ENCODE data around the gene SVBP.

Gene SVBP

GRCh38 chr1:42768172-42768571, 49.0 kb downstream of the SVBP start (continued):
- TF ChIP-seq BCL6B (tag by site-specific recombination; IDR thresholded peaks at IDR 0.05) (no peak), ZNF629 (tag by site-specific recombination; IDR thresholded peaks at IDR 0.05) (no peak), ZNF2 (tag by site-specific recombination; IDR thresholded peaks at IDR 0.05) (no peak), ZNF175 (tag by site-specific recombination; IDR thresholded peaks at IDR 0.05) (no peak), ZFP37 (tag by site-specific recombination; IDR thresholded peaks at IDR 0.05) (no peak), KLF7 (tag by site-specific recombination; IDR thresholded peaks at IDR 0.05; ENCODE audit: borderline replicate concordance) (no peak)

- POLR2A ChIA-PET: interaction anchor here (0.5 to 3.4 kb wide), 31 partner anchors 9 to 884 kb away, joined by 3 to 35 read pairs (median 6); partner anchors contain the start of genes CCDC30, ERMAP, PPIH and SLC2A1
- CTCF ChIA-PET: interaction anchor here (0.6 to 4.7 kb wide), 9 partner anchors 10 to 422 kb away, joined by 3 to 19 read pairs (median 4); no protein-coding TSS in a partner anchor
- Histone ChIP-seq H3K4me1 (ENCODE audit: control insufficient read depth, insufficient read depth, low read length) (no peaks in the 10 kb centered on the region), H3K27ac (ENCODE audit: extremely low read depth, low read depth, low read length) (peak overlapping the region; percentile 54; the same call in 1 of the 2 replicates), H3K4me3 (ENCODE audit: low read depth, low read length) (peak overlapping the region; percentile 100), H3K9me3 (ENCODE audit: control insufficient read depth, insufficient read depth, low read depth, low read length) (no peaks in the 10 kb centered on the region), H3K36me3 (ENCODE audit: control insufficient read depth in 2 of 2, insufficient read depth in 1 of 2, low read length in 2 of 2) (peaks cover 8% of the 10 kb centered on the region in 2 experiments; a peak in 2 of 3 replicates)
- TF ChIP-seq SP2 (tag by site-specific recombination; IDR thresholded peaks at IDR 0.05) (no peak), ZNF211 (tag by site-specific recombination; IDR thresholded peaks at IDR 0.05; ENCODE audit: low read depth) (no peak), OVOL3 (tag by site-specific recombination; IDR thresholded peaks at IDR 0.05) (no peak), ZNF184 (tag by site-specific recombination; IDR thresholded peaks at IDR 0.05) (no peak), ZNF404 (tag by site-specific recombination; IDR thresholded peaks at IDR 0.05) (no peak), ZNF48 (tag by site-specific recombination; IDR thresholded peaks at IDR 0.05) (no peak), ZXDB (tag by site-specific recombination; IDR thresholded peaks at IDR 0.05) (0 out of 2 replicates have a peak, but pooled peaks have one; percentile 10), SCRT1 (tag by site-specific recombination; IDR thresholded peaks at IDR 0.05; ENCODE audit: borderline replicate concordance) (no peak), ZNF660 (tag by site-specific recombination; IDR thresholded peaks at IDR 0.05) (0 out of 2 replicates have a peak, but pooled peaks have one; percentile 58), ZBTB26 (tag by site-specific recombination; optimal IDR thresholded peaks at IDR 0.05) (no peak), ZNF785 (tag by site-specific recombination; IDR thresholded peaks at IDR 0.05) (no peak), BCL11B (tag by site-specific recombination; IDR thresholded peaks at IDR 0.05; ENCODE audit: low read depth) (no peak), ZNF37A (tag by site-specific recombination; IDR thresholded peaks at IDR 0.05) (no peak), GLIS1 (tag by site-specific recombination; IDR thresholded peaks at IDR 0.05) (peak; percentile 40; the same call in 1 of the 2 replicates), ZNF571 (tag by site-specific recombination; IDR thresholded peaks at IDR 0.05) (no peak), ZNF423 (tag by site-specific recombination; IDR thresholded peaks at IDR 0.05) (0 out of 2 replicates have a peak, but pooled peaks have one; percentile 39), ZNF561 (tag by site-specific recombination; IDR thresholded peaks at IDR 0.05; ENCODE audit: borderline replicate concordance) (peak; percentile 65; the same call in 1 of the 2 replicates), ZNF140 (tag by site-specific recombination; IDR thresholded peaks at IDR 0.05) (no peak), KLF9 (tag by site-specific recombination; IDR thresholded peaks at IDR 0.05; ENCODE audit: low read depth) (peak; percentile 67), GFI1B (tag by site-specific recombination; IDR thresholded peaks at IDR 0.05) (no peak), HIC1 (tag by site-specific recombination; IDR thresholded peaks at IDR 0.05) (no peak), ZBTB17 (tag by site-specific recombination; IDR thresholded peaks at IDR 0.05) (no peak), KLF7 (tag by site-specific recombination; IDR thresholded peaks at IDR 0.05; ENCODE audit: borderline replicate concordance) (no peak), YY2 (tag by site-specific recombination; IDR thresholded peaks at IDR 0.05) (0 out of 2 replicates have a peak, but pooled peaks have one; percentile 64), ZNF830 (tag by site-specific recombination; IDR thresholded peaks at IDR 0.05; ENCODE audit: low read depth) (no peak), ZNF544 (tag by site-specific recombination; IDR thresholded peaks at IDR 0.05) (no peak), ZNF621 (tag by site-specific recombination; IDR thresholded peaks at IDR 0.05) (no peak), ZNF274 (IDR thresholded peaks at IDR 0.05; ENCODE audit: low read length) (no peak), ZNF274 (tag by site-specific recombination; IDR thresholded peaks at IDR 0.05; ENCODE audit: borderline replicate concordance) (no peak), ZEB2 (tag by site-specific recombination; IDR thresholded peaks at IDR 0.05) (no peak), ZNF302 (tag by site-specific recombination; IDR thresholded peaks at IDR 0.05; ENCODE audit: low read depth) (no peak)
Measured at GRCh38 chr1:42767510-42768000, 49.6 kb downstream of the SVBP start.
